Esophagus muscularis mucosa (tissue), 4 donors: ENCODE results near the gene DIP2C. TPM values are rescaled to one million over a fixed set of nuclear protein-coding genes. Genes with fewer than 3 reads are reported as not detected.

Experiments used
- DNase-seq: peaks from one replicate; pipeline ENCODE4 v3.0.0-alpha.2; 2017; ENCODE audit errors: extremely low spot score
- H3K27ac ChIP-seq, 4 donors: fragments of 200-600 bp; sonication (generic); replicated peaks in 1 of 4; 1 replicate in 3 of 4; 2 replicates in 1 of 4; pipeline ENCODE4 v1.5.1; 2016 to 2019; ENCODE audit warnings: mild to moderate bottlenecking in 1 of 4
- H3K27me3 ChIP-seq, 4 donors: fragments of 200-600 bp; sonication (generic); one replicate each; pipeline versions ENCODE4 v1.5.1 to v1.6.0; 2016 to 2019
- H3K36me3 ChIP-seq, 4 donors: fragments of 200-600 bp; sonication (generic); one replicate each; pipeline ENCODE4 v1.5.1; 2016 to 2019
- H3K4me1 ChIP-seq, 4 donors: fragments of 200-600 bp; sonication (generic); one replicate each; pipeline ENCODE4 v1.5.1; 2016 to 2019
- H3K4me3 ChIP-seq, 4 donors: fragments of 200-600 bp; sonication (generic); 1 replicate in 2 of 4; 2 replicates in 2 of 4; pipeline ENCODE4 v1.5.1; 2016 to 2019; ENCODE audit warnings: mild to moderate bottlenecking in 4 of 4, moderate library complexity in 1 of 4
- H3K9me3 ChIP-seq, 4 donors: fragments of 200-600 bp; sonication (generic); 1 replicate in 3 of 4; 2 replicates in 1 of 4; pipeline ENCODE4 v1.5.1; 2016 to 2019
- CTCF ChIP-seq, 3 experiments: fragments of 200-600 bp in 2 of 3; fragments of 450-650 bp in 1 of 3; sonication (generic) in 2 of 3; IDR thresholded peaks; one replicate each; pipeline ENCODE4 v1.5.1; 2017 to 2019; ENCODE audit warnings: antibody characterized with exemption in 3 of 3, mild to moderate bottlenecking in 2 of 3, moderate library complexity in 1 of 3
- EP300 ChIP-seq: sonication (generic); formaldehyde crosslinking; IDR thresholded peaks from one replicate; pipeline ENCODE4 v1.6.1; 2017; ENCODE audit warnings: antibody characterized with exemption
- POLR2A ChIP-seq: fragments of 450-650 bp; IDR thresholded peaks from one replicate; pipeline ENCODE4 v1.6.1; 2017; ENCODE audit warnings: antibody characterized with exemption, moderate library complexity, mild to moderate bottlenecking, low read depth
- POLR2AphosphoS5 ChIP-seq, 2 donors: sonication (generic); formaldehyde crosslinking; IDR thresholded peaks; one replicate each; pipeline ENCODE4 v1.6.1; 2017; ENCODE audit warnings: antibody characterized with exemption in 2 of 2
- WGBS: methylation state at CpG from one replicate; pipeline ENCODE4 v1.1.5; 2018; 5-methylcytosine and 5-hydroxymethylcytosine counted together
- intact Hi-C: fragments of 100-400 bp; cut with DNase I; formaldehyde crosslinking; loops from one replicate; pipeline ENCODE4 v1.15.1; 2023
- total RNA-seq, 4 donors: library from RNA; depleted of rRNA; stranded (reverse); fragments of >200 nt; gene quantifications; one replicate each; pipeline versions ENCODE4 v1.1.0 to v1.2.1, GENCODE V29; 2016

The DIP2C gene
- total RNA-seq, 4 donors from 2014 or later: 38.6 to 66.4 (median 55.7) TPM

- no peak for DNase-seq
- no peaks in the 10 kb centered on the region for H3K36me3 ChIP-seq
- H3K4me1 ChIP-seq: peaks cover 35 to 63% (median 50%) of the 10 kb centered on the region in 4 donors
- WGBS: 86% methylated on average over 14 of the region's 21 CpGs
- H3K9me3 ChIP-seq: no peaks in the 10 kb centered on the region
- H3K27ac ChIP-seq: no peak overlapping the region
- TF ChIP-seq CTCF (IDR thresholded peaks at IDR 0.05): no peak
- no peak for TF ChIP-seq POLR2AphosphoS5 (IDR thresholded peaks at IDR 0.05)
- no peak for TF ChIP-seq EP300
- no peak for TF ChIP-seq POLR2A
- H3K4me3 ChIP-seq: no peak overlapping the region
- no peaks in the 10 kb centered on the region for H3K27me3 ChIP-seq
- intact Hi-C loops: loop anchor here (5.0 kb wide), 1 partner anchor 197 kb away; no protein-coding TSS in a partner anchor
Observed at GRCh38 chr10:589961-590680, 99.3 kb downstream of the DIP2C start.

- Histone ChIP-seq H3K4me1 (peaks cover 30 to 67% (median 47%) of the 10 kb centered on the region in 4 donors), H3K27ac (peak overlapping the region in 1 of 4 donors; percentile 33), H3K36me3 (no peaks in the 10 kb centered on the region), H3K9me3 (no peaks in the 10 kb centered on the region), H3K27me3 (no peaks in the 10 kb centered on the region), H3K4me3 (no peak overlapping the region)
- WGBS: 58% methylated on average over 14 of the region's 27 CpGs
- intact Hi-C loops: loop anchor here (5.0 kb wide), 1 partner anchor 199 kb away; no protein-coding TSS in a partner anchor
- DNase-seq: no peak
- TF ChIP-seq POLR2AphosphoS5 (IDR thresholded peaks at IDR 0.05) (peak in 1 of 2 donors; percentile 9), CTCF (IDR thresholded peaks at IDR 0.05) (peak; percentile 22 to 33 (median 31)), EP300 (no peak), POLR2A (no peak)
Observed at GRCh38 chr10:588246-589165, 101.0 kb downstream of the DIP2C start.

GRCh38 chr10:586716-587115 is 102.8 kb downstream of the DIP2C start:
- Histone ChIP-seq H3K9me3 (no peaks in the 10 kb centered on the region), H3K36me3 (no peaks in the 10 kb centered on the region), H3K4me3 (no peak overlapping the region), H3K4me1 (peaks cover 25 to 76% (median 51%) of the 10 kb centered on the region in 4 donors), H3K27ac (no peak overlapping the region), H3K27me3 (no peaks in the 10 kb centered on the region)
- 97% methylated on average over 3 of the region's 11 CpGs for WGBS
- DNase-seq: no peak
- no peak for TF ChIP-seq POLR2AphosphoS5 (IDR thresholded peaks at IDR 0.05)
- no peak for TF ChIP-seq EP300
- TF ChIP-seq POLR2A: no peak
- TF ChIP-seq CTCF (IDR thresholded peaks at IDR 0.05): no peak
- intact Hi-C loops: loop anchor here (5.0 kb wide), 1 partner anchor 201 kb away; no protein-coding TSS in a partner anchor

- no peak for DNase-seq
- Histone ChIP-seq H3K36me3 (no peaks in the 10 kb centered on the region), H3K4me3 (no peak overlapping the region), H3K27ac (no peak overlapping the region), H3K4me1 (peaks cover 28 to 77% (median 55%) of the 10 kb centered on the region in 4 donors), H3K9me3 (no peaks in the 10 kb centered on the region), H3K27me3 (no peaks in the 10 kb centered on the region)
- intact Hi-C loops: loop anchor here (5.0 kb wide), 1 partner anchor 201 kb away; no protein-coding TSS in a partner anchor
- TF ChIP-seq POLR2A (no peak), CTCF (IDR thresholded peaks at IDR 0.05) (no peak), EP300 (no peak), POLR2AphosphoS5 (IDR thresholded peaks at IDR 0.05) (no peak)
- 91% methylated on average over 9 of the region's 9 CpGs for WGBS
Observed at GRCh38 chr10:586151-586550, 103.3 kb downstream of the DIP2C start.
